Measurements from ENCODE around the gene CADPS.

DNA sequence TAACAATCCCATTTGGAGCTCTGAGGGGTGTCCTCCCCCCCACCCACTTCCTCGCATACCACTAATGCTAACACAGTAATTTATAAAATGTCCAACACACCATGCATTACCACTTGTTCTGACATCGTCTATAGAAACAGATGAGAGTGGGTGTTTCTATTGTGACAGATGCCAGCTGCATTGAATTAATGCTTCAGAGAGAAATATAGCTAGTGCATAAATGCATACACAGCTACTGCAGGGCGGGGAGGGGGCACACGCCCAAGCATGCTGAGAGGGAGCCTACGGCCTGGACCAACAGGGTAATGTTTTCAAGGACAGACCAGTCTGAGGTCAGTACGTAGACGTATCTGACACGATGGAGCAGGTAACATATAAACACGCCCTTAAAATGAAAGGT, 395.9 kb downstream of the CADPS start:
- TF ChIP-seq, protein P1, sequence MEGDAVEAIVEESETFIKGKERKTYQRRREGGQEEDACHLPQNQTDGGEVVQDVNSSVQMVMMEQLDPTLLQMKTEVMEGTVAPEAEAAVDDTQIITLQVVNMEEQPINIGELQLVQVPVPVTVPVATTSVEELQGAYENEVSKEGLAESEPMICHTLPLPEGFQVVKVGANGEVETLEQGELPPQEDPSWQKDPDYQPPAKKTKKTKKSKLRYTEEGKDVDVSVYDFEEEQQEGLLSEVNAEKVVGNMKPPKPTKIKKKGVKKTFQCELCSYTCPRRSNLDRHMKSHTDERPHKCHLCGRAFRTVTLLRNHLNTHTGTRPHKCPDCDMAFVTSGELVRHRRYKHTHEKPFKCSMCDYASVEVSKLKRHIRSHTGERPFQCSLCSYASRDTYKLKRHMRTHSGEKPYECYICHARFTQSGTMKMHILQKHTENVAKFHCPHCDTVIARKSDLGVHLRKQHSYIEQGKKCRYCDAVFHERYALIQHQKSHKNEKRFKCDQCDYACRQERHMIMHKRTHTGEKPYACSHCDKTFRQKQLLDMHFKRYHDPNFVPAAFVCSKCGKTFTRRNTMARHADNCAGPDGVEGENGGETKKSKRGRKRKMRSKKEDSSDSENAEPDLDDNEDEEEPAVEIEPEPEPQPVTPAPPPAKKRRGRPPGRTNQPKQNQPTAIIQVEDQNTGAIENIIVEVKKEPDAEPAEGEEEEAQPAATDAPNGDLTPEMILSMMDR (conservative IDR thresholded peaks at IDR 0.05; ENCODE audit: low read depth, low read length): no peak
- no peak for TF ChIP-seq EZH2 (IDR thresholded peaks at IDR 0.05; ENCODE audit: borderline replicate concordance, low read depth, low read length, poor library complexity, severe bottlenecking)

All from A673 (cell line).